HCT116 (cell line): ENCODE results near the gene ZNF324B. TPM values are rescaled to one million over a fixed set of nuclear protein-coding genes. Genes with fewer than 3 reads are reported as not detected.

ENCODE experiments used
- ATAC-seq: fragments of 200-7000 bp; cut with Tn5 transposase; 2 replicates; pipeline ENCODE4 v1.9.1; 2020; ENCODE audit warnings: mild to moderate bottlenecking, moderate library complexity
- BruUV-seq: library from RNA; stranded (reverse); fragments of 400-500 nt; replicated peaks from 2 replicates; lab custom pipeline; 2021; lab: Mats Ljungman, UMichigan
- CTCF ChIA-PET: fragments of 300-600 bp; sonication (Branson Sonifier 250); formaldehyde crosslinking; loops from one replicate; lab custom pipeline; 2021; ENCODE audit warnings: antibody characterized with exemption; lab: Charles Lee
- POLR2A ChIA-PET: fragments of 300-600, 350-600 bp; sonication (Branson Sonifier 250); formaldehyde crosslinking; loops from one replicate; lab custom pipeline; 2021; ENCODE audit warnings: antibody characterized with exemption; lab: Charles Lee
- RAD21 ChIA-PET, 2 experiments: fragments of 300-600 bp; sonication (Branson Sonifier 250); formaldehyde crosslinking; loops; one replicate each; lab custom pipeline; 2023; ENCODE audit warnings: low total read pairs in 2 of 2; ENCODE audit not compliant: uncharacterized antibody in 2 of 2, unreplicated experiment in 2 of 2, low non-redundant PET in 1 of 2; lab: Charles Lee
- DNase-seq: peaks from one replicate; pipeline ENCODE4 v3.0.0-alpha.2; 2010; ENCODE audit warnings: low read depth, low spot score
- H2AFZ ChIP-seq: fragments of 200-600 bp; shearing (Covaris generic), sonication (generic); 2 replicates; pipeline ENCODE4 v1.6.1; 2017; ENCODE audit warnings: low read depth, mixed run types, mixed read lengths, antibody characterized with exemption, low read length; ENCODE audit not compliant: poor library complexity, severe bottlenecking
- H3K27ac ChIP-seq: 2 replicates; pipeline ENCODE4 v1.5.1; 2012; ENCODE audit warnings: low read depth, low read length
- H3K27me3 ChIP-seq: fragments of 200-600 bp; sonication (generic); 2 replicates; pipeline ENCODE4 v1.6.1; 2016; ENCODE audit warnings: mixed run types, low read length, mixed read lengths; ENCODE audit not compliant: insufficient read depth
- H3K36me3 ChIP-seq, 2 experiments: fragments of 200-500 bp in 1 of 2; fragments of 200-600 bp in 1 of 2; sonication (Bioruptor generic) in 1 of 2; sonication (generic) in 1 of 2; 2 replicates each; pipeline versions ENCODE4 v1.5.1 to v1.6.1; 2014 to 2016; ENCODE audit warnings: low read length in 2 of 2, inconsistent platforms in 1 of 2, mixed read lengths in 1 of 2, mixed run types in 1 of 2; ENCODE audit not compliant: insufficient read depth in 2 of 2, control insufficient read depth in 1 of 2
- H3K4me1 ChIP-seq, 2 experiments: fragments of 200-600 bp in 1 of 2; sonication (generic) in 1 of 2; 2 replicates each; pipeline versions ENCODE4 v1.5.1 to v1.6.1; 2012 to 2017; ENCODE audit warnings: low read length in 2 of 2, inconsistent platforms in 1 of 2, mild to moderate bottlenecking in 1 of 2, mixed read lengths in 1 of 2, mixed run types in 1 of 2, moderate library complexity in 1 of 2; ENCODE audit not compliant: insufficient read depth in 2 of 2, control insufficient read depth in 1 of 2
- H3K4me2 ChIP-seq: fragments of 200-600 bp; sonication (generic); 2 replicates; pipeline ENCODE4 v1.6.1; 2017; ENCODE audit warnings: mixed run types, low read length, mixed read lengths
- H3K4me3 ChIP-seq, 2 experiments: fragments of 200-600 bp in 1 of 2; sonication (generic) in 1 of 2; replicated peaks in 1 of 2; 2 replicates each; pipeline ENCODE4 v1.5.1; 2011 to 2016; ENCODE audit warnings: low read length in 2 of 2, control low read depth in 1 of 2, low read depth in 1 of 2, mild to moderate bottlenecking in 1 of 2, mixed read lengths in 1 of 2, mixed run types in 1 of 2
- H3K79me2 ChIP-seq: fragments of 200-600 bp; sonication (generic); 2 replicates; pipeline ENCODE4 v1.6.1; 2017; ENCODE audit warnings: mild to moderate bottlenecking, mixed run types, low read length, moderate library complexity, mixed read lengths; ENCODE audit not compliant: insufficient read depth
- H3K9ac ChIP-seq: fragments of 200-600 bp; sonication (generic); 2 replicates; pipeline ENCODE4 v1.6.1; 2016; ENCODE audit warnings: low read length, mixed read lengths
- H3K9me2 ChIP-seq: fragments of 200-600 bp; sonication (generic), shearing (Covaris generic); 2 replicates; pipeline ENCODE4 v1.6.1; 2017; ENCODE audit warnings: mixed run types, mild to moderate bottlenecking, moderate library complexity; ENCODE audit not compliant: insufficient read depth
- H3K9me3 ChIP-seq, 2 experiments: fragments of 200-500 bp in 1 of 2; fragments of 200-600 bp in 1 of 2; sonication (Bioruptor generic) in 1 of 2; sonication (generic) in 1 of 2; 2 replicates each; pipeline ENCODE4 v1.6.1; 2014 to 2017; ENCODE audit warnings: low read length in 2 of 2, mixed read lengths in 2 of 2, inconsistent platforms in 1 of 2, low read depth in 1 of 2, mild to moderate bottlenecking in 1 of 2, mixed run types in 1 of 2, moderate library complexity in 1 of 2; ENCODE audit not compliant: control insufficient read depth in 1 of 2, insufficient read depth in 1 of 2
- H4K20me1 ChIP-seq: fragments of 200-600 bp; sonication (generic), shearing (Covaris generic); 2 replicates; pipeline ENCODE4 v1.6.1; 2017; ENCODE audit warnings: mixed run types, mild to moderate bottlenecking, moderate library complexity; ENCODE audit not compliant: insufficient read depth
- EGR1 ChIP-seq: IDR thresholded peaks from 2 replicates; pipeline ENCODE4 v1.6.1; 2012; ENCODE audit warnings: low read depth
- JUND ChIP-seq: IDR thresholded peaks from 2 replicates; pipeline ENCODE4 v1.6.1; 2012
- POLR2A ChIP-seq: IDR thresholded peaks from 2 replicates; pipeline ENCODE4 v1.7.0; 2011; ENCODE audit warnings: borderline replicate concordance; ENCODE audit not compliant: insufficient read depth, insufficient read length; ENCODE audit errors: extremely low read depth
- RAD21 ChIP-seq: IDR thresholded peaks from 2 replicates; pipeline ENCODE4 v1.6.1; 2012; ENCODE audit warnings: low read depth, mild to moderate bottlenecking
- SIN3A ChIP-seq: IDR thresholded peaks from 2 replicates; pipeline ENCODE4 v1.6.1; 2012; ENCODE audit warnings: low read depth
- SP1 ChIP-seq: IDR thresholded peaks from 2 replicates; pipeline ENCODE4 v1.6.1; 2012; ENCODE audit warnings: low read depth
- TCF7L2 ChIP-seq: IDR thresholded peaks from 2 replicates; pipeline ENCODE4 v1.7.0; 2011; ENCODE audit warnings: borderline replicate concordance, inconsistent platforms; ENCODE audit not compliant: insufficient read depth, insufficient read length; ENCODE audit errors: extremely low read depth
- ZNF274 ChIP-seq: fragments of 200-500 bp; sonication (Bioruptor generic); IDR thresholded peaks from 2 replicates; pipeline ENCODE4 v1.6.1; 2014; ENCODE audit warnings: mild to moderate bottlenecking, low read depth, low read length, inconsistent platforms
- intact Hi-C: fragments of 100-400 bp; cut with micrococcal nuclease; formaldehyde crosslinking; loops from 2 replicates; pipeline ENCODE4 v1.10.0; 2022
- total RNA-seq: library from RNA; stranded (reverse); gene quantifications from one replicate; pipeline ENCODE4 v1.2.1, GENCODE V29; 2021; ENCODE audit not compliant: unreplicated experiment
- TF ChIP-seq, protein P1 (sequence below): IDR thresholded peaks from 2 replicates; pipeline ENCODE4 v1.6.1; 2012; ENCODE audit warnings: low read depth
- TF ChIP-seq, protein P2 (sequence below): IDR thresholded peaks from 2 replicates; pipeline ENCODE4 v1.6.1; 2012

The ZNF324B gene
- total RNA-seq, 1 experiment from 2014 or later = 9.4 TPM

DNA sequence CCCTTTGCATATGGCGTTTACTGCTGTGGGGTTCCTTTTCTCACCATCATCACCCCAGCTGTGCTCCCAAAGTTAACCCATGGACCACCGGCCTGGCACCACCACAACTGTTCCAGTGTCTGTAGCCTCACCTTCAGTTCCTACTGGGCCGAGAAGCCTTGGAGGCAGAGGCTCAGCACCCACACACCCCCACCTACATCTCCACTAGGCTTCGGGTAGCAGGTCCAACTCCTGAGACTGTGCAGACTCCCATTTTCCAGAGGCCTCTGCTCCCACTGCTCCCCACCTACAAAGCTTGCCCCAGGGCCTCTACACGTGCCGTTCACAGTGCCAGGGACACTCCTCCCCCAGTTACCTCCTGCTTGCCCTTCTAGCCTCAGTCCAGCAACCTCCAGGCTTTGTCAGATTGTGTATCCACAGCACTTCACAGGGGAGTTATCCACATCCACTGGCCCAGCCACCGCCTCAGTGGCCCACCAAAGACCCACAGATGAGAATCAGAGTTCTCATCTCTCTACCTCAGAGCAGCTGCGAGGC, 46.3 kb downstream of the ZNF324B start:
- Histone ChIP-seq H3K4me2 (peak overlapping the region; percentile 88), H3K79me2 (peaks cover 17% of the 10 kb centered on the region), H3K36me3 (no peaks in the 10 kb centered on the region), H2AFZ (no peak overlapping the region), H3K9me3 (no peaks in the 10 kb centered on the region), H3K9ac (no peak overlapping the region; the same call in 1 of the 2 replicates), H3K9me2 (no peaks in the 10 kb centered on the region), H3K27me3 (no peaks in the 10 kb centered on the region), H3K4me3 (peak overlapping the region in 1 of 2 experiments; percentile 83; a peak in 1 of 4 replicates), H3K27ac (no peak overlapping the region), H3K4me1 (peaks cover 10 to 22% of the 10 kb centered on the region in 2 experiments; a peak in 3 of 4 replicates), H4K20me1 (no peaks in the 10 kb centered on the region)
- BruUV-seq = no TSS peak
- POLR2A ChIA-PET = no interaction called here
- intact Hi-C loops = no loop called here
- ATAC-seq (no peak), DNase-seq (no peak)
- TF ChIP-seq JUND = no peak
- RAD21 ChIA-PET = no interaction called here
- CTCF ChIA-PET = no interaction called here

DNA sequence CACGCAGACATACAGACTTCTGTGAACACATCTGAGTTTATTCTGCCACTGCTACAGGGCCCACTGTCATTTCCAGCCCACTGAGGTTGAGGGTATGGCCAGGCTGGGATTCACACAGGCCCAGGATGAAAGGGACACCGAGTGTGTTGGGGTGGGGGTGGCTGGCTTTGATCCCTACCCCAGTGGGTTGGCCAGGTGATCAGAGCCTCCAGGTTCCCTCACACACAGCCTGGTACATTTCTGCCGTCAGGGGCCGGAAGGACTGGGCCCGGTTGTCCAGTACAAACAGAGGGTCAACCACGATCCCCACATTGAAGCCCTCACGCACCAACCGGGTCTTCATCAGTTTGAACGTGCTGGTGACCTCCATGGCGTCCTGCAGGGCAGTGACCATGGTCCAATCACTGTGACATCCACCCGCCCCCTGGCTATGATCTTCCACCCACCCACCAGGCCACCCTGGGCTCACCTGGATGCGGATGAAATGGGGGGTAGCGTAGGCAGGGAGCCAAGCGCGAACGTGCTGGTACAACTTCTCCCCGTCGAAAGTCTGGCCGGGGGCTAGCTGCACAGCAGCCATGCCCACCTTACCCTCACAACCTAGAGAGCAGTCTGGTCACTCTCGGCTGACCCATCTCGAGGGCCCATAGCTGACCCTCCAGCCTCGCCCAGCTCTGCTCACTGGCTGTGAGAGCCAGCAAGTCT, 47.0 kb downstream of the ZNF324B start:
- Histone ChIP-seq H3K9ac (peak overlapping the region; percentile 86), H4K20me1 (no peaks in the 10 kb centered on the region), H3K36me3 (no peaks in the 10 kb centered on the region), H3K4me2 (peak overlapping the region; percentile 88), H3K9me3 (no peaks in the 10 kb centered on the region), H3K27ac (peak overlapping the region; percentile 52), H3K9me2 (no peaks in the 10 kb centered on the region), H3K27me3 (no peaks in the 10 kb centered on the region), H3K79me2 (peaks cover 17% of the 10 kb centered on the region), H2AFZ (no peak overlapping the region), H3K4me3 (peak overlapping the region; percentile 62 to 83), H3K4me1 (peaks cover 10 to 22% of the 10 kb centered on the region in 2 experiments; a peak in 3 of 4 replicates)
- ChIA-PET CTCF (interaction anchor here (1.8 to 1.9 kb wide), 2 partner anchors 16 to 21 kb away, joined by 3 to 6 read pairs; partner anchors contain the start of gene ZBTB45), RAD21 (no interaction called here), POLR2A (no interaction called here)
- TF ChIP-seq ZNF274 (no peak), SP1 (no peak), SIN3A (no peak), EGR1 (no peak), POLR2A (no peak), RAD21 (no peak), TCF7L2 (no peak)
- TF ChIP-seq, protein P1, sequence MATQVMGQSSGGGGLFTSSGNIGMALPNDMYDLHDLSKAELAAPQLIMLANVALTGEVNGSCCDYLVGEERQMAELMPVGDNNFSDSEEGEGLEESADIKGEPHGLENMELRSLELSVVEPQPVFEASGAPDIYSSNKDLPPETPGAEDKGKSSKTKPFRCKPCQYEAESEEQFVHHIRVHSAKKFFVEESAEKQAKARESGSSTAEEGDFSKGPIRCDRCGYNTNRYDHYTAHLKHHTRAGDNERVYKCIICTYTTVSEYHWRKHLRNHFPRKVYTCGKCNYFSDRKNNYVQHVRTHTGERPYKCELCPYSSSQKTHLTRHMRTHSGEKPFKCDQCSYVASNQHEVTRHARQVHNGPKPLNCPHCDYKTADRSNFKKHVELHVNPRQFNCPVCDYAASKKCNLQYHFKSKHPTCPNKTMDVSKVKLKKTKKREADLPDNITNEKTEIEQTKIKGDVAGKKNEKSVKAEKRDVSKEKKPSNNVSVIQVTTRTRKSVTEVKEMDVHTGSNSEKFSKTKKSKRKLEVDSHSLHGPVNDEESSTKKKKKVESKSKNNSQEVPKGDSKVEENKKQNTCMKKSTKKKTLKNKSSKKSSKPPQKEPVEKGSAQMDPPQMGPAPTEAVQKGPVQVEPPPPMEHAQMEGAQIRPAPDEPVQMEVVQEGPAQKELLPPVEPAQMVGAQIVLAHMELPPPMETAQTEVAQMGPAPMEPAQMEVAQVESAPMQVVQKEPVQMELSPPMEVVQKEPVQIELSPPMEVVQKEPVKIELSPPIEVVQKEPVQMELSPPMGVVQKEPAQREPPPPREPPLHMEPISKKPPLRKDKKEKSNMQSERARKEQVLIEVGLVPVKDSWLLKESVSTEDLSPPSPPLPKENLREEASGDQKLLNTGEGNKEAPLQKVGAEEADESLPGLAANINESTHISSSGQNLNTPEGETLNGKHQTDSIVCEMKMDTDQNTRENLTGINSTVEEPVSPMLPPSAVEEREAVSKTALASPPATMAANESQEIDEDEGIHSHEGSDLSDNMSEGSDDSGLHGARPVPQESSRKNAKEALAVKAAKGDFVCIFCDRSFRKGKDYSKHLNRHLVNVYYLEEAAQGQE = no peak
- TF ChIP-seq, protein P2, sequence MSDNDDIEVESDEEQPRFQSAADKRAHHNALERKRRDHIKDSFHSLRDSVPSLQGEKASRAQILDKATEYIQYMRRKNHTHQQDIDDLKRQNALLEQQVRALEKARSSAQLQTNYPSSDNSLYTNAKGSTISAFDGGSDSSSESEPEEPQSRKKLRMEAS = no peak
- no peak for DNase-seq
- TSS peak; percentile 77 for BruUV-seq
- intact Hi-C loops = no loop called here
- ATAC-seq = no peak
